RWPE2 (cell line): ENCODE results near the gene TCN2.

Experiments used
- ATAC-seq: fragments of 200-7000 bp; cut with Tn5 transposase; 3 replicates; pipeline ENCODE4 v1.9.1; 2021; ENCODE audit warnings: low read depth
- DNase-seq: peaks from one replicate; pipeline ENCODE4 v3.0.0-alpha.2; 2020; ENCODE audit warnings: low spot score
- H3K27ac ChIP-seq: fragments of 450-650 bp; 2 replicates; pipeline ENCODE4 v1.5.1; 2017; ENCODE audit warnings: mild to moderate bottlenecking; ENCODE audit not compliant: poor library complexity, severe bottlenecking
- H3K27me3 ChIP-seq: fragments of 250-450 bp; sonication (Bioruptor Pico); 2 replicates; pipeline ENCODE4 v1.5.1; 2021; ENCODE audit warnings: mild to moderate bottlenecking, moderate library complexity; ENCODE audit not compliant: insufficient read depth, poor library complexity, severe bottlenecking
- H3K36me3 ChIP-seq: fragments of 250-450 bp; sonication (Bioruptor Pico); 2 replicates; pipeline ENCODE4 v1.5.1; 2020; ENCODE audit warnings: low read depth, mild to moderate bottlenecking, moderate library complexity
- H3K4me1 ChIP-seq: fragments of 250-450 bp; sonication (Bioruptor Pico); 2 replicates; pipeline ENCODE4 v1.5.1; 2021; ENCODE audit warnings: mild to moderate bottlenecking, moderate library complexity; ENCODE audit not compliant: insufficient read depth, poor library complexity, severe bottlenecking
- H3K4me3 ChIP-seq: fragments of 250-450 bp; sonication (Bioruptor Pico); 2 replicates; pipeline ENCODE4 v1.5.1; 2021; ENCODE audit warnings: mild to moderate bottlenecking, moderate library complexity; ENCODE audit not compliant: severe bottlenecking
- H3K9me3 ChIP-seq: fragments of 250-450 bp; sonication (Bioruptor Pico); 2 replicates; pipeline ENCODE4 v1.5.1; 2021; ENCODE audit warnings: mild to moderate bottlenecking, moderate library complexity; ENCODE audit not compliant: severe bottlenecking
- CTCF ChIP-seq: fragments of 450-650 bp; IDR thresholded peaks from one replicate; pipeline ENCODE4 v1.5.1; 2017; ENCODE audit warnings: mild to moderate bottlenecking, moderate library complexity; ENCODE audit not compliant: poor library complexity, severe bottlenecking

The TCN2 gene

GRCh38 chr22:30607939-30608338 lies 965 bp downstream of the TCN2 start:
- ATAC-seq (no peak), DNase-seq (no peak)
- no peak overlapping the region for H3K27ac ChIP-seq
- H3K4me3 ChIP-seq = no peak overlapping the region
- H3K27me3 ChIP-seq = no peaks in the 10 kb centered on the region
- peaks cover 16% of the 10 kb centered on the region for H3K4me1 ChIP-seq
- no peaks in the 10 kb centered on the region for H3K9me3 ChIP-seq
- TF ChIP-seq CTCF = no peak
- H3K36me3 ChIP-seq = no peaks in the 10 kb centered on the region

- H3K36me3 ChIP-seq = no peaks in the 10 kb centered on the region
- ATAC-seq (peak; percentile 95), DNase-seq (no peak)
- no peaks in the 10 kb centered on the region for H3K9me3 ChIP-seq
- TF ChIP-seq CTCF = no peak
- H3K27me3 ChIP-seq = no peaks in the 10 kb centered on the region
- peak overlapping the region; percentile 26 for H3K27ac ChIP-seq
- no peak overlapping the region for H3K4me3 ChIP-seq
- H3K4me1 ChIP-seq = peaks cover 16% of the 10 kb centered on the region
These were observed 2.5 kb downstream of the TCN2 start for GRCh38 chr22:30609260-30610185.

DNA sequence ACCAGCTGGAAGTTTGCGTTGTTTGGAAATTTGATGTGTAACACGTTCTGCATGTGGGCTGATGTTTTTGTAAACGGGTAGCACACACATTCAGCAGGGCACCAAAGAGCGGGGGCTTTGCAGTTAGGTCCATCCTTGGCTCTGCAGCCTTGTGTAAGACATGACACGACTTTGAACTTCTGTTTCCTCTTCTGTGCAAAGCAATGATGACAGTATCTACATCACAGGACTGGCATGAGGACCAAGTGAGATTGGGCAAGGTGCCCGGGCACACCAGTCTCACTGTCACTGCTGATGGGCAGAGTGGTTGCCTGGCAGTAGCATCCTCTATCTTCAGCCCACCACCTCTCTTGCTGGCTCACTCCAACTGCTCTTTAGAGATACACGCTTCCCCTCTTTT lies 3.3 kb downstream of the TCN2 start:
- H3K4me1 ChIP-seq = peaks cover 16% of the 10 kb centered on the region
- no peaks in the 10 kb centered on the region for H3K36me3 ChIP-seq
- ATAC-seq = no peak
- no peak overlapping the region for H3K4me3 ChIP-seq
- H3K9me3 ChIP-seq = no peaks in the 10 kb centered on the region
- no peaks in the 10 kb centered on the region for H3K27me3 ChIP-seq
- DNase-seq = no peak
- no peak for TF ChIP-seq CTCF
- H3K27ac ChIP-seq = no peak overlapping the region

- Histone ChIP-seq H3K9me3 (no peaks in the 10 kb centered on the region), H3K4me1 (peaks cover 16% of the 10 kb centered on the region), H3K36me3 (no peaks in the 10 kb centered on the region), H3K27ac (no peak overlapping the region), H3K4me3 (no peak overlapping the region), H3K27me3 (no peaks in the 10 kb centered on the region)
- TF ChIP-seq CTCF = no peak
- DNase-seq = no peak
- ATAC-seq = no peak
These were observed 4.2 kb downstream of the TCN2 start for GRCh38 chr22:30611197-30611596.

DNA sequence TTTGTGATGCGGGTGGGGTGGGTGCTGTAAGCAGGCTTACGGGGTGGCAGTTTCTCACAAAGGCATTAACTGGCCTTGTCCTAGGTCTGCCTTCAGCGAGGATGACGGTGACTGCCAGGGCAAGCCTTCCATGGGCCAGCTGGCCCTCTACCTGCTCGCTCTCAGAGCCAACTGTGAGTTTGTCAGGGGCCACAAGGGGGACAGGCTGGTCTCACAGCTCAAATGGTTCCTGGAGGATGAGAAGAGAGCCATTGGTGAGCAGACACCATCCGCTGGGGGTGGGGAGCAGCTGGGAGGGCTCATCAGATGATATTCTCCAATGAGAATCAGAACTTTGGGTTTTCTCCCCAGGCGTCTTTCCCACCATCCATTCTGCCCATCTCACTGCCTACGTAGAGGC lies 5.8 kb downstream of the TCN2 start:
- H3K27ac ChIP-seq = no peak overlapping the region
- H3K4me3 ChIP-seq = no peak overlapping the region
- TF ChIP-seq CTCF = no peak
- peaks cover 10% of the 10 kb centered on the region for H3K4me1 ChIP-seq
- no peak for DNase-seq
- H3K9me3 ChIP-seq = no peaks in the 10 kb centered on the region
- ATAC-seq = no peak
- no peaks in the 10 kb centered on the region for H3K36me3 ChIP-seq
- H3K27me3 ChIP-seq = no peaks in the 10 kb centered on the region
